ENCODE data around the gene RGS11.

Gene RGS11

DNA sequence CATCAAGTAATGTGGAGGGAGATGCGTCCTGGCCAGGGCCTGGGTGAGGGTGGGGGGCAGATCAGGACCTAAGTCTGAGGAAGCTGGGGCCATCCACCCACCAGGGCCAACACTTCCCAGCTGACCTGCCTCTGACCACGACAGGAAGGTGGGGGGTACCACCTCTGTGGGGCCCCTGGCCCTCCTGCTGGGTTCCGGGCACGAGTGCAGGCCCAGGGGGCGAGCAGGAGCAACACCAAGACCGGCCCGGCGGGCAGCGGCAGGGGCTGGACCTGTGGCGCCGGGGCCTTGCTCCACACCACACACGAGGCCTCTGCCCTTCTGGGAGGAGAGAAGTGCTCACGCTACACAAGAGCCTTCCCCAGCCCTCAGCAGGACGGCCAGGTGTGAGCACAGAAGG lies 20.5 kb upstream of the RGS11 start:
- TF ChIP-seq EP300 (IDR thresholded peaks at IDR 0.05; ENCODE audit: borderline replicate concordance) (no peak), EGR1 (IDR thresholded peaks at IDR 0.05) (no peak)

DNA sequence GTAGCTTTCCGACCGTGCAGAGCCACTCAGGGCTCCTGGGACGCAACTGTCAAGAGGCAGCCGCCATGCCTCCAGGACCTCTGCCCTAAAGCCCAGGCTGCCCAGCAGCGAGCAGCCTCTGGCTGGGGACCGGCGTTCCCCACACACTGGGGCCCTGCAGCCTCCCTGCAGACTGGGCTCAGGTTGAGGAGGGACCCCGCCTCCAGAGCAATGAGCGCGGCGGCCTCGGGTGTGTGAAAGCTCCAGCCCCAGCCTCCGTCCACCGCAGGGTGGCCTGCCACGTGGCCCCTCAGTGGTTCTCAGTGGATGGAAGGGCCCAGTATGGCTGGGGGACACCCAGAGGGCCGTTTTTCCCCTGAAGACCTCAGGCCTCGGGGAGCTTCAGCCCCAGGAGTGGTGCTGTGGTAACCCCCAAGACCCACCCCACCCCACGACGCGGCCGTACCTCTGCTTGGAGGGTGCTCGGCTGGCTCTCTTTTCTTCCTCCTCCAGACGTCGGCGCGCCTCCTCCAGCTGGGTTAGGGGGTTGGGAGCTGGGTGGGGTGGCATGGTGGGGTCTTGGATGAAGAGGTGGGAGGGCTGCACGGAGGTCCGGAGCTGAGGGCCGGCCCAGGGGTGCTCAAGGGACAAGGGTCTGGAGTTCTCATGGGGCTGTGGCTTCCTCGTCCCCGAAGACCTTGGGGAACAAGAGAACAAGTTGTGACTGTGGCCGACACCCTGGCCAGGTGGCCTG lies 17.5 kb upstream of the RGS11 start:
- TF ChIP-seq FOXM1 (IDR thresholded peaks at IDR 0.05; ENCODE audit: borderline replicate concordance, low read depth) (no peak), CEBPB (IDR thresholded peaks at IDR 0.05) (no peak), CREB1 (IDR thresholded peaks at IDR 0.05; ENCODE audit: low read depth) (no peak)

DNA sequence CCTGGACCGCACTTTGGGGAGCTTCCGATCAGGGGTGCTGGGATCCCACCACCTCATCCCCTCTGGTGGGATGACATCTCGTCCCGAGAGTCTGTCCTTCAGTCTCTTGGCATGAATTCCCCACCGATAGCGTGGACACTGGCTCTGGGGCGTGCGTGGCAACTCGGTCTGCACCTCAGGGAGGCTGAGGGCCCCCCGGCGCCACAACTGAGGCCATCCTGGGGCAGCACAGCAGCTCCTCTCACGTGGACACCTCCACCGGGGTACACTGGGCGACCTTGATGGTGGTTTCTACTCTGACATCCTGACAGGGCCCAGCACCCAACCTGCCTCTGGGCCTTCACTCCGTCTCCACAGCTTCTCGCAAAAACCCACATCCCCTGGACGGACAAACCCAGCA lies 15.8 kb upstream of the RGS11 start:
- TF ChIP-seq, protein P1, sequence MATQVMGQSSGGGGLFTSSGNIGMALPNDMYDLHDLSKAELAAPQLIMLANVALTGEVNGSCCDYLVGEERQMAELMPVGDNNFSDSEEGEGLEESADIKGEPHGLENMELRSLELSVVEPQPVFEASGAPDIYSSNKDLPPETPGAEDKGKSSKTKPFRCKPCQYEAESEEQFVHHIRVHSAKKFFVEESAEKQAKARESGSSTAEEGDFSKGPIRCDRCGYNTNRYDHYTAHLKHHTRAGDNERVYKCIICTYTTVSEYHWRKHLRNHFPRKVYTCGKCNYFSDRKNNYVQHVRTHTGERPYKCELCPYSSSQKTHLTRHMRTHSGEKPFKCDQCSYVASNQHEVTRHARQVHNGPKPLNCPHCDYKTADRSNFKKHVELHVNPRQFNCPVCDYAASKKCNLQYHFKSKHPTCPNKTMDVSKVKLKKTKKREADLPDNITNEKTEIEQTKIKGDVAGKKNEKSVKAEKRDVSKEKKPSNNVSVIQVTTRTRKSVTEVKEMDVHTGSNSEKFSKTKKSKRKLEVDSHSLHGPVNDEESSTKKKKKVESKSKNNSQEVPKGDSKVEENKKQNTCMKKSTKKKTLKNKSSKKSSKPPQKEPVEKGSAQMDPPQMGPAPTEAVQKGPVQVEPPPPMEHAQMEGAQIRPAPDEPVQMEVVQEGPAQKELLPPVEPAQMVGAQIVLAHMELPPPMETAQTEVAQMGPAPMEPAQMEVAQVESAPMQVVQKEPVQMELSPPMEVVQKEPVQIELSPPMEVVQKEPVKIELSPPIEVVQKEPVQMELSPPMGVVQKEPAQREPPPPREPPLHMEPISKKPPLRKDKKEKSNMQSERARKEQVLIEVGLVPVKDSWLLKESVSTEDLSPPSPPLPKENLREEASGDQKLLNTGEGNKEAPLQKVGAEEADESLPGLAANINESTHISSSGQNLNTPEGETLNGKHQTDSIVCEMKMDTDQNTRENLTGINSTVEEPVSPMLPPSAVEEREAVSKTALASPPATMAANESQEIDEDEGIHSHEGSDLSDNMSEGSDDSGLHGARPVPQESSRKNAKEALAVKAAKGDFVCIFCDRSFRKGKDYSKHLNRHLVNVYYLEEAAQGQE (IDR thresholded peaks at IDR 0.05; ENCODE audit: low read depth), result no peak
- TF ChIP-seq FOXM1 (IDR thresholded peaks at IDR 0.05; ENCODE audit: borderline replicate concordance, low read depth) (no peak), EGR1 (IDR thresholded peaks at IDR 0.05) (no peak), TCF12 (IDR thresholded peaks at IDR 0.05; ENCODE audit: low read depth) (no peak), NFIC (IDR thresholded peaks at IDR 0.05) (no peak), YY1 (IDR thresholded peaks at IDR 0.05; ENCODE audit: low read depth) (no peak), ZBTB7A (IDR thresholded peaks at IDR 0.05; ENCODE audit: low read depth) (no peak), CREB1 (IDR thresholded peaks at IDR 0.05; ENCODE audit: low read depth) (no peak), EP300 (IDR thresholded peaks at IDR 0.05; ENCODE audit: borderline replicate concordance) (no peak), RAD21 (IDR thresholded peaks at IDR 0.05; ENCODE audit: low read depth) (no peak), TEAD4 (IDR thresholded peaks at IDR 0.05) (no peak), TAF1 (IDR thresholded peaks at IDR 0.05; ENCODE audit: low read depth) (no peak), CEBPB (IDR thresholded peaks at IDR 0.05) (no peak)
- TF ChIP-seq, protein P2, sequence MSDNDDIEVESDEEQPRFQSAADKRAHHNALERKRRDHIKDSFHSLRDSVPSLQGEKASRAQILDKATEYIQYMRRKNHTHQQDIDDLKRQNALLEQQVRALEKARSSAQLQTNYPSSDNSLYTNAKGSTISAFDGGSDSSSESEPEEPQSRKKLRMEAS (IDR thresholded peaks at IDR 0.05), result no peak
- TF ChIP-seq, protein P3, sequence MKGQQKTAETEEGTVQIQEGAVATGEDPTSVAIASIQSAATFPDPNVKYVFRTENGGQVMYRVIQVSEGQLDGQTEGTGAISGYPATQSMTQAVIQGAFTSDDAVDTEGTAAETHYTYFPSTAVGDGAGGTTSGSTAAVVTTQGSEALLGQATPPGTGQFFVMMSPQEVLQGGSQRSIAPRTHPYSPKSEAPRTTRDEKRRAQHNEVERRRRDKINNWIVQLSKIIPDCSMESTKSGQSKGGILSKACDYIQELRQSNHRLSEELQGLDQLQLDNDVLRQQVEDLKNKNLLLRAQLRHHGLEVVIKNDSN (IDR thresholded peaks at IDR 0.05), result no peak

DNA sequence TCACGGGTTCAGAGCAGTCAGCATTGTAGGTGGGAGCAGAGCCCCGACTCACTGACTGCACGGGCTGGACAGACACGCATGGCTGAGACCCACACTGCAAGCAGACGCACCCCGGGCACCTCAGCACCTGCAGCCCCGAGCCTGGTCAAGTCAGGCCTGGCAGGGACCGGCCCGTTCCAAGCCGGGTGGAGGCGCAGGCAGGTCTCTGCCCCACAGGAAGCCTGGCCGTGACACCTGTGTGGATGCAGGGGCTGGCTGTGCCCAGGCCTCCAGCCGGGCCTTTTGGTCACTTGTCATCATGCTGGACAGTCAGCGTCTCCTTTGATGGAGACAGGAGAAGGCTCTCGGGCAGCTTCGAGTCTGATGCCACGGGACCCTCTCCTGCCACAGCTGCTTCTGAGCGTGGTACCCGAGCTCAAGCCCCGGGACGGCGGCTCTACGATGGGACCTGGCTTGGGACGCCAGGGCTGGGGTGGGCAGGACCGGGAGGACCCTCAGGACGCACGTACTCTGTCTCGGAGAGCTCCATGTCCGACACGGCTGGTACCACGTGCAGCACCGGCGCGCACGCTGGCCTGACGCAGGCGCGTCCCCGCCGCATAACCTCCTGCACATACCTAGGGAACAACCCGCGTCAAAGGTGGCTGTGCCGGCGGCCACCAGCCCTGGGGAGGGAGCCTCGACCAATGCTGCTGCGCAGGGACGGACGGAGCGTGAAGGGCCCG lies 15.1 kb upstream of the RGS11 start:
- TF ChIP-seq, protein P3 (IDR thresholded peaks at IDR 0.05), result no peak

DNA sequence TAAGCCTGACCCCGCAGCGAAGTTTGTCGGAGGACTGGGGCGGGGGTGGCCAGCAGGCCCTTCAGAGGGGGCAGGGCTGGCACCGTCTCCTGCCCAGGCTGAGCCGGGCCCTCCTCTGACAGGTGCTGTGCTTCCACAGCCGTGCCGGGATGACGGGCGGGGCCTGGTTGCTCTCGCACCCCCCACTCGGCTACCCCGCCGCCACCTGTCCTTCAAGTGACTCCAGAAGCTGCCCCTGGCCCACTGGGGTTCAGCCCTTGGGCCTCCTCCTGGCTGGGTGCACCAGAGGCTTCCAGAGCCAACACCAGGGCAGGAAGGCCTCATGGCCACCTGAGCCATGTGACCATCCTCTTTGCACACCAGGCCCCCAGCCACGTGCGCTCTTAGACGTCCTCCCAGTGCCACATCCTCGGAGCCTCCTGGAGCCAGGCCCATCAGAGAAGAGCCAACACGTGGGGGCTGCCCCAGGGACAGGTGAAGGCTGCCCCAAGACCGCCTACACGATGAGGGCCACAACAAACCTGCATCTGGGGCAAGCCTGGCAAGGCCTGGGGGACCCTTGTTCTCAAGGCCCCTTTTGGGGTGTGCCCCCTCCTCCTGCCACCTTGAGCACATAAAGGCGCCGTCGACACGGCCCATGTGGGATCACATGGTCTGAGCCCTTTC lies 14.4 kb upstream of the RGS11 start:
- no peak for TF ChIP-seq CREB1 (IDR thresholded peaks at IDR 0.05; ENCODE audit: low read depth)
- no peak for TF ChIP-seq TCF12 (IDR thresholded peaks at IDR 0.05; ENCODE audit: low read depth)
- TF ChIP-seq, protein P3 (IDR thresholded peaks at IDR 0.05), result no peak
- no peak for TF ChIP-seq RAD21 (IDR thresholded peaks at IDR 0.05; ENCODE audit: low read depth)
- TF ChIP-seq EP300 (IDR thresholded peaks at IDR 0.05; ENCODE audit: borderline replicate concordance), result no peak

DNA sequence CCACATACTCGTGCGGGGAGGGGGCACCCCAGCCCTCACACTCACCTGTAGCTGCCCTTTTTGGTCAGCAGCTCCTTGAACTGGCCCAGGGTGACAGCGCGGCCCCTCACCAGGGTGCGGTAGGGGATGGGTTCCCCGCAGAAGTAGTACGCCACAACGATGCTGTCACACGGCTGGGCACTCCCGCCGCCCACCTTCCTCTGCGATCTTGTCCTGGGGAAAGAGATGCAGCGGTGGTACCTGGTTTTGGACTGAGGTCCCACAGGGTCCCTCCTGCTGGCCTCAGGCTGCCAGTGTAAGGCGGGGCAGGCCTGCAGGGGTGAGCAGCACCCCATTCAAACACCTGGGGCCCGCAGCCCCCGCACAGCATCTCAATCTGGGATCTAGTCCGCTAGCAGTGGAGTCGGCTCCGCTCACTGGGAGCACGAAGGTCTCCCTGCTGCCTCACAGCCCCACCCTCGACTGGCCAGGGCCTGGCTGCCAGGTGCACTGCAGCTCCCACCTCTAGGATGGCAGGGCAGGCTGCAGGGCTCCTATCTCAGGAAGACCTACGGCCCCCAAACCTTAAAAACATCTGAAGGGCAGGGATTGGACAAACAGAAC lies 13.8 kb upstream of the RGS11 start:
- TF ChIP-seq FOXM1 (IDR thresholded peaks at IDR 0.05; ENCODE audit: borderline replicate concordance, low read depth) (no peak), NFIC (IDR thresholded peaks at IDR 0.05) (no peak), YY1 (IDR thresholded peaks at IDR 0.05; ENCODE audit: low read depth) (no peak), CEBPB (IDR thresholded peaks at IDR 0.05) (no peak), EGR1 (IDR thresholded peaks at IDR 0.05) (no peak), TCF12 (IDR thresholded peaks at IDR 0.05; ENCODE audit: low read depth) (no peak), CREB1 (IDR thresholded peaks at IDR 0.05; ENCODE audit: low read depth) (no peak), TAF1 (IDR thresholded peaks at IDR 0.05; ENCODE audit: low read depth) (no peak), RAD21 (IDR thresholded peaks at IDR 0.05; ENCODE audit: low read depth) (no peak)
- TF ChIP-seq, protein P1 (IDR thresholded peaks at IDR 0.05; ENCODE audit: low read depth), result no peak
